MM.1S (cell line): ENCODE measurements around the gene SNRNP48.

ENCODE experiments used
- EZH2 ChIP-seq: fragments of 300-600 bp; sonication (generic); optimal IDR thresholded peaks from 2 replicates; pipeline ENCODE3; 2017; ENCODE audit warnings: low read depth, mild to moderate bottlenecking, antibody characterized with exemption, low read length, mixed read lengths
- EZH2phosphoT487 ChIP-seq: fragments of 300-600 bp; sonication (generic); IDR thresholded peaks from 2 replicates; pipeline ENCODE4 v1.6.1; 2018; ENCODE audit warnings: antibody characterized with exemption, low read length
- TF ChIP-seq, protein P1 (sequence below): fragments of 300-600 bp; sonication (generic); IDR thresholded peaks from 2 replicates; pipeline ENCODE4 v1.5.1; 2016; ENCODE audit warnings: antibody characterized with exemption, low read length, mixed read lengths

GRCh38 chr6:7578516-7578915, 11.5 kb upstream of the SNRNP48 start:
- TF ChIP-seq, protein P1, sequence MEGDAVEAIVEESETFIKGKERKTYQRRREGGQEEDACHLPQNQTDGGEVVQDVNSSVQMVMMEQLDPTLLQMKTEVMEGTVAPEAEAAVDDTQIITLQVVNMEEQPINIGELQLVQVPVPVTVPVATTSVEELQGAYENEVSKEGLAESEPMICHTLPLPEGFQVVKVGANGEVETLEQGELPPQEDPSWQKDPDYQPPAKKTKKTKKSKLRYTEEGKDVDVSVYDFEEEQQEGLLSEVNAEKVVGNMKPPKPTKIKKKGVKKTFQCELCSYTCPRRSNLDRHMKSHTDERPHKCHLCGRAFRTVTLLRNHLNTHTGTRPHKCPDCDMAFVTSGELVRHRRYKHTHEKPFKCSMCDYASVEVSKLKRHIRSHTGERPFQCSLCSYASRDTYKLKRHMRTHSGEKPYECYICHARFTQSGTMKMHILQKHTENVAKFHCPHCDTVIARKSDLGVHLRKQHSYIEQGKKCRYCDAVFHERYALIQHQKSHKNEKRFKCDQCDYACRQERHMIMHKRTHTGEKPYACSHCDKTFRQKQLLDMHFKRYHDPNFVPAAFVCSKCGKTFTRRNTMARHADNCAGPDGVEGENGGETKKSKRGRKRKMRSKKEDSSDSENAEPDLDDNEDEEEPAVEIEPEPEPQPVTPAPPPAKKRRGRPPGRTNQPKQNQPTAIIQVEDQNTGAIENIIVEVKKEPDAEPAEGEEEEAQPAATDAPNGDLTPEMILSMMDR = no peak
- no peak for TF ChIP-seq EZH2
- TF ChIP-seq EZH2phosphoT487 = no peak
